Spinal cord (tissue), 10 donors: ENCODE measurements around the gene CABLES2. TPM values are rescaled to one million over a fixed set of nuclear protein-coding genes. Genes with fewer than 3 reads are reported as not detected.
A peak's percentile ranks its signal among the peaks of the same experiment; 100 is the strongest.

Experiments used
- DNase-seq, 6 donors: peaks; one replicate each; pipeline versions ENCODE4 v3.0.0 to v3.0.0-alpha.2; 2013 to 2015; ENCODE audit warnings: low spot score in 6 of 6, low read depth in 4 of 6
- H3K27ac ChIP-seq: one replicate; pipeline ENCODE4 v1.5.1; 2013; ENCODE audit warnings: low read depth, low read length, control low read depth
- H3K27me3 ChIP-seq: one replicate; pipeline ENCODE4 v1.6.1; 2013; ENCODE audit warnings: low read length; ENCODE audit not compliant: control insufficient read depth, insufficient read depth
- H3K36me3 ChIP-seq: one replicate; pipeline ENCODE4 v1.6.1; 2013; ENCODE audit warnings: low read length; ENCODE audit not compliant: control insufficient read depth, insufficient read depth
- H3K4me1 ChIP-seq: one replicate; pipeline ENCODE4 v1.6.1; 2013; ENCODE audit warnings: low read length; ENCODE audit not compliant: control insufficient read depth, insufficient read depth
- H3K4me3 ChIP-seq: one replicate; pipeline ENCODE4 v1.5.1; 2013; ENCODE audit warnings: low read depth, low read length, control low read depth
- H3K9me3 ChIP-seq: one replicate; pipeline ENCODE4 v1.6.1; 2013; ENCODE audit warnings: low read length; ENCODE audit not compliant: control insufficient read depth, insufficient read depth
- WGBS: methylation state at CpG from one replicate; pipeline ENCODE4 v1.1.5; 2013; ENCODE audit warnings: missing lambda C conversion rate; ENCODE audit not compliant: insufficient coverage; 5-methylcytosine and 5-hydroxymethylcytosine counted together
- long read RNA-seq, 4 donors: transcript quantifications; one replicate each; lab custom pipeline, GENCODE V29; 2026
- polyA plus RNA-seq, 2 donors: library from polyadenylated mRNA; unstranded; fragments of 120-200 nt; gene quantifications; one replicate each; pipeline ENCODE4 v1.2.1, GENCODE V29; 2013; ENCODE audit not compliant: insufficient read length in 2 of 2
- total RNA-seq, 2 donors: library from RNA; depleted of rRNA in 1 of 2; stranded (reverse); fragments of 120-200 nt in 1 of 2; fragments of >200 nt in 1 of 2; gene quantifications; one replicate each; pipeline versions ENCODE4 v1.2.3 to v1.2.4, GENCODE V29; 2013 to 2014
- donor health status: healthy.

Gene CABLES2, protein sequence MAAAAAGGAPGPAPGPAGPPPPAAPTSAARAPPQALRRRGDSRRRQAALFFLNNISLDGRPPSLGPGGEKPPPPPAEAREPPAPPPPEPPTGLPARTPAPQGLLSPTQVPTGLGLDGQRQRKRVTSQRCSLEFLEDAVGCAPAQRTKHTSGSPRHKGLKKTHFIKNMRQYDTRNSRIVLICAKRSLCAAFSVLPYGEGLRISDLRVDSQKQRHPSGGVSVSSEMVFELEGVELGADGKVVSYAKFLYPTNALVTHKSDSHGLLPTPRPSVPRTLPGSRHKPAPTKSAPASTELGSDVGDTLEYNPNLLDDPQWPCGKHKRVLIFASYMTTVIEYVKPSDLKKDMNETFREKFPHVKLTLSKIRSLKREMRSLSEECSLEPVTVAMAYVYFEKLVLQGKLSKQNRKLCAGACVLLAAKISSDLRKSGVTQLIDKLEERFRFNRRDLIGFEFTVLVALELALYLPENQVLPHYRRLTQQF
- total RNA-seq (1 to 10 TPM; 4.0 to 6.2 TPM), polyA plus RNA-seq (10 to 100 TPM; 22.1 to 23.0 TPM)
- long read RNA-seq, donor 1, transcript CABLES2-201 (10 exons, 3,785 nt) = major isoform, 8 of 8 reads
- long read RNA-seq, donor 1, partial matches to known transcripts = 0 of 8 reads
- long read RNA-seq, donor 1, other reads (novel, unspliced or antisense) = 0 of 8 reads
- long read RNA-seq, donor 2, partial matches to known transcripts = 0 of 4 reads
- long read RNA-seq, donor 2, other reads (novel, unspliced or antisense) = 0 of 4 reads
- long read RNA-seq, donor 3 = 0 reads
- long read RNA-seq, donor 4 = 0 reads

GRCh38 chr20:62407221-62407992 lies at the start of gene CABLES2:
TSS of gene CABLES2 (minus strand) at chr20:62407285. CDS start at chr20:62407276, 9 bp downstream.
- H3K27me3 ChIP-seq = no peaks in the 10 kb centered on the region
- WGBS = 5% methylated on average over 73 of the region's 73 CpGs
- DNase-seq = peak in 5 of 6 donors; percentile 81 to 98 (median 88)
- no peak within 1 kb of the TSS for H3K27ac ChIP-seq
- H3K4me3 ChIP-seq = peak within 1 kb of the TSS; percentile 41
- no peaks in the 10 kb centered on the region for H3K9me3 ChIP-seq
- peaks cover 52% of the 10 kb centered on the region for H3K4me1 ChIP-seq
- peaks cover 35% of the 10 kb centered on the region for H3K36me3 ChIP-seq

- Histone ChIP-seq H3K27me3 (no peaks in the 10 kb centered on the region), H3K4me1 (peaks cover 24% of the 10 kb centered on the region), H3K9me3 (no peaks in the 10 kb centered on the region), H3K36me3 (no peaks in the 10 kb centered on the region), H3K27ac (no peak overlapping the region), H3K4me3 (no peak overlapping the region)
- no peak for DNase-seq
- WGBS = 60% methylated on average over 15 of the region's 15 CpGs
Measured at GRCh38 chr20:62455929-62456328, 48.8 kb upstream of the CABLES2 start.

- no peaks in the 10 kb centered on the region for H3K36me3 ChIP-seq
- no peak for DNase-seq
- H3K27me3 ChIP-seq = no peaks in the 10 kb centered on the region
- H3K4me3 ChIP-seq = no peak overlapping the region
- no peaks in the 10 kb centered on the region for H3K9me3 ChIP-seq
- 58% methylated on average over 30 of the region's 30 CpGs for WGBS
- H3K4me1 ChIP-seq = peaks cover 20% of the 10 kb centered on the region
- H3K27ac ChIP-seq = peak overlapping the region; percentile 15
Measured at GRCh38 chr20:62454904-62455636, 48.0 kb upstream of the CABLES2 start.

- Histone ChIP-seq H3K9me3 (no peaks in the 10 kb centered on the region), H3K27ac (no peak overlapping the region), H3K36me3 (no peaks in the 10 kb centered on the region), H3K27me3 (no peaks in the 10 kb centered on the region), H3K4me1 (peaks cover 22% of the 10 kb centered on the region), H3K4me3 (no peak overlapping the region)
- WGBS = 79% methylated on average over 17 of the region's 17 CpGs
- no peak for DNase-seq
Measured at GRCh38 chr20:62453186-62453808, 46.2 kb upstream of the CABLES2 start.

GRCh38 chr20:62452475-62453095 lies 45.5 kb upstream of the CABLES2 start:
- Histone ChIP-seq H3K27ac (no peak overlapping the region), H3K4me1 (peaks cover 22% of the 10 kb centered on the region), H3K4me3 (no peak overlapping the region), H3K27me3 (no peaks in the 10 kb centered on the region), H3K9me3 (no peaks in the 10 kb centered on the region), H3K36me3 (no peaks in the 10 kb centered on the region)
- WGBS = 82% methylated on average over 16 of the region's 18 CpGs
- DNase-seq = no peak

- no peak for DNase-seq
- H3K4me3 ChIP-seq = no peak overlapping the region
- WGBS = 93% methylated on average over 3 of the region's 3 CpGs
- no peaks in the 10 kb centered on the region for H3K9me3 ChIP-seq
- H3K4me1 ChIP-seq = peaks cover 22% of the 10 kb centered on the region
- H3K36me3 ChIP-seq = no peaks in the 10 kb centered on the region
- H3K27ac ChIP-seq = no peak overlapping the region
- H3K27me3 ChIP-seq = no peaks in the 10 kb centered on the region
Measured at GRCh38 chr20:62451970-62452369, 44.9 kb upstream of the CABLES2 start.

DNA sequence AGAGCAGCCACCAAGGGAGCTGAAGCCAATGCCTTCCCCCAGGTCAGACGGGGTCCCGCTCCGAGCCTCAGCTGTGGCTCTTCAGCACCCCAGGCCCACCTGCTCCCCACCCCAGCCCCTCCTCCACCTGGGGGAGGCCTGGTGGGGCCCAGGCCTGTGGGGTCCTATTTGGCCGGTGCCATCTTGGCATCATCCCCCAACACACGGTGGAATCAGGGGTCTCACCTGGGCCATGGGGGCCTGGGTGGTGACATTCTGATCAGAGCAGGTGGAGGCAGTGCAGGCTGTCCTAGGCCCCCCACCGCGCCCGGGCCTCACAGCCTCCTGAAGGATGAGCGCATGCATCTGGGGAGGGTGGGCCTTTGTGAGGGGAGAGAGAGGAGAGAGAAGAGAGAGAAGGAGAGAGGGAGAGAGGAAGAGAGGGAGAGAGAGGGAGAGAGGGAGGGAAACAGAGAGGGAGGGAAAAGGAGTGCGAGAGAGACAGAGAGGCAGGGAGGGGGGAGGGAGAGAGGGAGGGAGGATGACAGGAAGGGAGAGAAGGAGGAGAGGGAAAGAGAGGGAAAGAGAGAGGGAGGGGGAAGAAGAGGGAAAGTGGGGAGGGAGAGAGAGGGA lies 44.2 kb upstream of the CABLES2 start:
- Histone ChIP-seq H3K4me3 (no peak overlapping the region), H3K9me3 (no peaks in the 10 kb centered on the region), H3K36me3 (no peaks in the 10 kb centered on the region), H3K4me1 (peaks cover 22% of the 10 kb centered on the region), H3K27ac (no peak overlapping the region), H3K27me3 (no peaks in the 10 kb centered on the region)
- WGBS = 79% methylated on average over 5 of the region's 10 CpGs
- DNase-seq = no peak

- H3K9me3 ChIP-seq = no peaks in the 10 kb centered on the region
- WGBS = 73% methylated on average over 16 of the region's 24 CpGs
- H3K27me3 ChIP-seq = no peaks in the 10 kb centered on the region
- H3K4me3 ChIP-seq = no peak overlapping the region
- no peaks in the 10 kb centered on the region for H3K36me3 ChIP-seq
- peak in 1 of 6 donors; percentile 37 for DNase-seq
- H3K4me1 ChIP-seq = peaks cover 13% of the 10 kb centered on the region
- H3K27ac ChIP-seq = no peak overlapping the region
Measured at GRCh38 chr20:62449951-62450691, 43.0 kb upstream of the CABLES2 start.
